Effector memory CD4-positive, alpha-beta T cell (primary cell): Measurements from ENCODE around the gene AUNIP.

ENCODE experiments used
- DNase-seq, 3 donors: peaks; one replicate each; pipeline ENCODE4 v3.0.0-alpha.2; 2020
- H3K27ac ChIP-seq: 2 replicates; pipeline ENCODE4 v1.7.0; 2013; ENCODE audit warnings: mild to moderate bottlenecking, low read length, moderate library complexity; ENCODE audit not compliant: insufficient read depth, poor library complexity, severe bottlenecking
- H3K27me3 ChIP-seq: replicated peaks from 2 replicates; pipeline ENCODE4 v1.7.0; 2013; ENCODE audit warnings: mild to moderate bottlenecking, low read length; ENCODE audit not compliant: insufficient read depth, control insufficient read depth, poor library complexity, severe bottlenecking
- H3K36me3 ChIP-seq: 2 replicates; pipeline ENCODE4 v1.7.0; 2013; ENCODE audit warnings: mild to moderate bottlenecking, low read length, moderate library complexity; ENCODE audit not compliant: control insufficient read depth, insufficient read depth
- H3K4me1 ChIP-seq: 2 replicates; pipeline ENCODE4 v1.7.0; 2013; ENCODE audit warnings: low read length, mild to moderate bottlenecking; ENCODE audit not compliant: control insufficient read depth, insufficient read depth, poor library complexity, severe bottlenecking
- H3K4me3 ChIP-seq: 2 replicates; pipeline ENCODE4 v1.7.0; 2013; ENCODE audit warnings: low read length, low read depth, mild to moderate bottlenecking; ENCODE audit not compliant: insufficient read depth, poor library complexity, severe bottlenecking
- H3K9me3 ChIP-seq: 2 replicates; pipeline ENCODE4 v1.7.0; 2013; ENCODE audit warnings: mild to moderate bottlenecking, low read length, moderate library complexity; ENCODE audit not compliant: control insufficient read depth

Gene AUNIP

GRCh38 chr1:25810341-25811299 is 48.6 kb downstream of the AUNIP start:
- no peak overlapping the region for H3K4me3 ChIP-seq
- H3K36me3 ChIP-seq, result peaks cover 27% of the 10 kb centered on the region
- no peaks in the 10 kb centered on the region for H3K27me3 ChIP-seq
- H3K4me1 ChIP-seq, result peaks cover 6% of the 10 kb centered on the region
- H3K9me3 ChIP-seq, result no peaks in the 10 kb centered on the region
- H3K27ac ChIP-seq, result no peak overlapping the region
- DNase-seq, result peak; percentile 50 to 68 (median 53)

DNA sequence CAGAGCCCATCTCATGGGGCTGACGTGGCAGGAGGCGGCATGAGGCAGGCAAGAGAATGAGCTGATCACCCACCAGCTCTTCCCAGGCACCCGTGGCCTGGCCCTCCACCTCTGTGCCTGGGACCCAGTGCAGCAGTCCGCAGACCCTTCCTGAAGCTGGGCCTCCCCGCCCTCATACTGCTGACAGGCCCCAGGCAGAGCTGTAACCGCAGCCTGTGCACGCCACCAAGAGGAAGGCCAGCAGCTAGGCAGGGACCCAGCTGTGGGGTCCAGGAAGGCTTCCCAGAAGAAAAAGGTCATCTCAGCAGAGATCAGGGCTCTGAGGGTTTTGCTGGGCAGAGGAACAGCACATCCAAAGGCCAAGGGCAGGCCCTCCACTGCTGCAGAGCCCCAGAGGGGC is 49.3 kb downstream of the AUNIP start:
- Histone ChIP-seq H3K27me3 (no peaks in the 10 kb centered on the region), H3K36me3 (peaks cover 20% of the 10 kb centered on the region), H3K4me1 (peaks cover 6% of the 10 kb centered on the region), H3K27ac (no peak overlapping the region), H3K4me3 (no peak overlapping the region), H3K9me3 (no peaks in the 10 kb centered on the region)
- DNase-seq, result no peak

DNA sequence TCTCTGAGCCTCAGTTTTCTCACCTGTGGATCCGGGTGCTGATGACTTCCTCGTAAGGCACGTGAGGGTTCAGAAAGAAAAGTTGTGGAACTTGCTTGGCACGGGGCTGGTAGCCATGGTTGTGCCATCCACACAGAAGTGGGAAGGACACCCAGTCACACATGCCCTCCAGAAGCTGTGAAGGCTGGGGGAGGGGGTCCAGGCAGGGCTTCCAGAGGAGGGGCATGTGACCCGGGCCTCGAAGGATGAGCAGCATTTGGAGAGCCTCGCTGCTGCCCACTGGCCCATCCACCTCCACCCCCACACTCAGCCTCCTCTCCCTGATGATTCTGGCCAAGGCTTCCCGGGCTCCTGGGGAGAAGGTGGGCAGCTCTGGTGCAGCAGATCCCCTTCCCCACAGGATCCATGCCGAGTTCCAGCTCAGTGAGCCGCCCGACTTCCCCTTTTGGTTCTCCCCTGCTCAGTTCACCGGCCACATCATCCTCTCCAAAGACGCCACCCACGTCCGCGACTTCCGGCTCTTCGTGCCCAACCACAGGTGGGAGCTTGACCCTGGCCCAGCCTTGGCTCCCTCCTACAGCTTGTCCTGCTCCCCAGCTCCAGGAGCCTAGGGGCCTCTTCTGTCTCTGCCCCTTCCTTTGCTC is 49.9 kb downstream of the AUNIP start:
- no peaks in the 10 kb centered on the region for H3K27me3 ChIP-seq
- H3K36me3 ChIP-seq, result peaks cover 19% of the 10 kb centered on the region
- no peak overlapping the region for H3K4me3 ChIP-seq
- DNase-seq, result no peak
- peaks cover 6% of the 10 kb centered on the region for H3K4me1 ChIP-seq
- no peaks in the 10 kb centered on the region for H3K9me3 ChIP-seq
- no peak overlapping the region for H3K27ac ChIP-seq

- peaks cover 19% of the 10 kb centered on the region for H3K36me3 ChIP-seq
Observed at GRCh38 chr1:25808481-25809244, 50.6 kb downstream of the AUNIP start.

DNA sequence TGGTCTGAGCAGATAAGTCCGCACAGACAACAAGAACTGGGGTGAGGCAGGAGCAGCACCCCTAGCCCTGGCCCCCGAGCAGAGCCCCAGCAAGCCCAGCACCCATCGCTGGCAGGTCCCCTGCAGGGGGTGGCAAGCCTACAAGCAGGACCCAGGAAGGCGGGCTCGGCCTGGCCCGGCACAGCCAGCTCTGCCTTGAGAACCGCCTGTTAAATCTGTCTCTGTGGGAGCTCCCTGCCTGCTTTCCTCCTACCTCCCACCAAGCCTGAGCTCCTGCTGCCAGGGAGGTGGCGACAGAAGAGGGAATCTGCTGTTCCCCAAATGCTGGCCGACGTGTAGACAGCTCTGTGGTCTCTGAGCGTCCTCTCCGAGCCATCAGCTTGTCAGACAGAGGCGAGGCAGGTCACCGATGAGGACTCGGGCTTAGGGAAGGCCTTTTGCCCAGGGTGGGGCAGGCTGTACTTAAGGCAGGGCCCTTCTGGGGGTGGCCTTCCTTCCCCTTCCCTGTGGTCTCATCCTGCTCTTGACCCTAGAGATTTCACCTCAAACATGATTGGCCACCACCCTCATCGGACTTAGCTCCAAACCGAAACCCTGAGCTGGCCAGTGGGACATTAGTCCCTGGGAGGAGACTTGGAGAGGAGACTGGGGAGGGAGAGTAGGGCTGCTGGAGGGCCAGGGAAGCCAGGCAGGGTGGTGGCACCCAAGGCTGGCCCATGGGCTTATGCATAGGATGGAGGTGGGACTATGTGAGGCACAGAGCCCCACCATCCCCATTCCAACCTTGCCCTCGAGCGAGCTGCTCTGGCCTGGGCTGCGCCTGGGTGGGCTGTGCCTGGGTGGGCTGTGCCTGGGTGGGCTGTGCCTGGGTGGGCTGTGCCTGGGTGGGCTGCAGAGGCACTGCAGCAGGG is 51.5 kb downstream of the AUNIP start:
- Histone ChIP-seq H3K27ac (no peak overlapping the region), H3K27me3 (no peaks in the 10 kb centered on the region), H3K4me3 (no peak overlapping the region), H3K36me3 (peaks cover 19% of the 10 kb centered on the region), H3K9me3 (no peaks in the 10 kb centered on the region), H3K4me1 (peaks cover 6% of the 10 kb centered on the region)
- DNase-seq, result no peak

More at GRCh38 chr1:25808481-25809244, 50.6 kb downstream of the AUNIP start:
- no peak for DNase-seq
- Histone ChIP-seq H3K27me3 (no peaks in the 10 kb centered on the region), H3K4me1 (peaks cover 6% of the 10 kb centered on the region), H3K9me3 (no peaks in the 10 kb centered on the region), H3K4me3 (no peak overlapping the region), H3K27ac (no peak overlapping the region)

- Histone ChIP-seq H3K36me3 (peaks cover 19% of the 10 kb centered on the region), H3K9me3 (no peaks in the 10 kb centered on the region), H3K27me3 (no peaks in the 10 kb centered on the region), H3K27ac (no peak overlapping the region), H3K4me3 (no peak overlapping the region), H3K4me1 (peaks cover 6% of the 10 kb centered on the region)
- no peak for DNase-seq
Observed at GRCh38 chr1:25806418-25806817, 52.8 kb downstream of the AUNIP start.

- H3K9me3 ChIP-seq, result no peaks in the 10 kb centered on the region
- peaks cover 19% of the 10 kb centered on the region for H3K36me3 ChIP-seq
- no peak for DNase-seq
- H3K4me3 ChIP-seq, result no peak overlapping the region
- H3K4me1 ChIP-seq, result peaks cover 4% of the 10 kb centered on the region
- H3K27ac ChIP-seq, result no peak overlapping the region
- H3K27me3 ChIP-seq, result no peaks in the 10 kb centered on the region
Observed at GRCh38 chr1:25805863-25806225, 53.4 kb downstream of the AUNIP start.

DNA sequence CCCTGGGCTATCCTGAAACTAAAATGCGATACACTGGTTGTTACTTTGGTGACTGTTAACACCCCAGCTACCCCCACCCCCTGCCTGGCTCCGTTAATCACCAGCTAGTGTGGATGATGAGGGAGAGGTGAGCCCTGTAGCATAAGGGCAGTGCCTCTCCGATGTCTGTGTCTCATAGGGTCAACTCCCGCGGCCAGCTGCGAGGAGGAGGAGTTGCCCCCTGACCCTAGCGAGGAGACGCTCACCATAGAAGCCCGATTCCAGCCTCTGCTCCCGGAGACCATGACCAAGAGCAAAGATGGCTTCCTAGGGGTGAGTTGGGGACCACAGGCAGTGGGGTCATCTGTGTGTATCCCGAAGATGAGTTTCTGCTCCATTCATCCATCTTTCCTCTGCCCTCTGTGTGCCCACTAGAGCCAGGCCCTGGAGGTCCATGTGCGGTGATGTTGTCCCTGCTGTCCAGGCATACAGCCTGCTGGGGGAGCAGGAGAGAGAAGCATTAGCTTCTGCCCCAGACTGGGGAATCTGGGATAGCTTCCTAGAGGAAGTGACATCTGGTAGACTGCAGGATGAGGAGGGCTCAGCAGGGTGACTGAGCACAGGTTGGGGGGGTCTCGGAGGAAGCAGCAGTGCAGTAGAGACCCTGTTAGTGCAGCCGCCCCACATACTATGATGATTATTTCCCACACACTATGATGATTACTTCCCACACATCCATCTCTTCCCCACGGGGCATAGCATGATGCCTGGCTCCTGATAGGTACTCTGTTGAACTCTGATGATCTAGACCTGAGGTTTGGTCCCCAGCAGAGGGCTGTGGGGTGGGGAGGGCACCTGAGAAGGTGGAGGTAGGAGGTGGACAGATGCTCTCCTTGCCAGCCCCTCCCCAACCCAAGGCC is 54.0 kb downstream of the AUNIP start:
- no peaks in the 10 kb centered on the region for H3K27me3 ChIP-seq
- H3K27ac ChIP-seq, result no peak overlapping the region
- H3K9me3 ChIP-seq, result no peaks in the 10 kb centered on the region
- no peak for DNase-seq
- peaks cover 19% of the 10 kb centered on the region for H3K36me3 ChIP-seq
- no peak overlapping the region for H3K4me3 ChIP-seq
- H3K4me1 ChIP-seq, result peaks cover 7% of the 10 kb centered on the region
